HepG2 (cell line): ENCODE measurements around the gene C22orf15. TPM values are rescaled to one million over a fixed set of nuclear protein-coding genes. Genes with fewer than 3 reads are reported as not detected.

Experiments used
- CHD4 ChIP-seq: fragments of 200-600 bp; sonication (generic); IDR thresholded peaks from 2 replicates; pipeline ENCODE4 v1.7.0; 2017; ENCODE audit warnings: mild to moderate bottlenecking, low read length, borderline replicate concordance
- GATAD2A ChIP-seq: IDR thresholded peaks from 2 replicates; pipeline ENCODE4 v1.6.1; 2016
- HNRNPLL ChIP-seq: fragments of 200-400 bp; formaldehyde crosslinking; IDR thresholded peaks from 2 replicates; pipeline ENCODE4 v1.6.1; 2017; ENCODE audit warnings: mild to moderate bottlenecking, low read depth, low read length; ENCODE audit not compliant: poor library complexity, severe bottlenecking
- PCBP2 ChIP-seq: fragments of 200-400 bp; formaldehyde crosslinking; optimal IDR thresholded peaks from 2 replicates; pipeline ENCODE3; 2018; ENCODE audit warnings: low read length, low read depth; ENCODE audit not compliant: poor library complexity, severe bottlenecking
- RAD21 ChIP-seq: fragments of 450-650 bp; formaldehyde crosslinking; IDR thresholded peaks from 2 replicates; pipeline ENCODE4 v1.5.0; 2020; ENCODE audit warnings: mild to moderate bottlenecking
- RXRB ChIP-seq: IDR thresholded peaks from 2 replicates; pipeline ENCODE4 v1.6.1; 2016; ENCODE audit warnings: borderline replicate concordance, missing genetic modification reagents, missing compliant biosample characterization
- SALL2 ChIP-seq: sonication (generic); formaldehyde crosslinking; IDR thresholded peaks from 2 replicates; pipeline ENCODE4 v1.8.1; 2023; ENCODE audit warnings: mild to moderate bottlenecking, missing genetic modification reagents, inconsistent platforms
- WIZ ChIP-seq: sonication (generic); formaldehyde crosslinking; IDR thresholded peaks from 2 replicates; pipeline ENCODE4 v1.5.1; 2020; ENCODE audit warnings: mild to moderate bottlenecking, missing genetic modification reagents
- ZBTB8A ChIP-seq: sonication (generic); formaldehyde crosslinking; IDR thresholded peaks from 2 replicates; pipeline ENCODE4 v1.4.0; 2020; ENCODE audit warnings: mild to moderate bottlenecking, low read depth, missing genetic modification reagents, borderline replicate concordance
- ZNF432 ChIP-seq: sonication (generic); formaldehyde crosslinking; IDR thresholded peaks from 2 replicates; pipeline ENCODE4 v1.5.0; 2020; ENCODE audit warnings: missing genetic modification reagents, mild to moderate bottlenecking, borderline replicate concordance
- ZNF451 ChIP-seq: sonication (generic); formaldehyde crosslinking; IDR thresholded peaks from 2 replicates; pipeline ENCODE4 v1.5.0; 2020; ENCODE audit warnings: mild to moderate bottlenecking, missing genetic modification reagents
- ZNF564 ChIP-seq: sonication (generic); formaldehyde crosslinking; IDR thresholded peaks from 2 replicates; pipeline ENCODE4 v1.8.1; 2023; ENCODE audit warnings: mild to moderate bottlenecking, missing genetic modification reagents
- polyA plus RNA-seq, 8 experiments: library from polyadenylated mRNA; depleted of rRNA in 3 of 8; stranded (reverse) in 7 of 8; unstranded in 1 of 8; fragments of >200 nt; fragmentation: Illumina TruSeq in 4 of 8; extraction: Trizol in 4 of 8; gene quantifications; 2 replicates each; pipeline versions ENCODE4 v1.2.1 to v1.2.3, GENCODE V29; 2011 to 2016; ENCODE audit warnings: low read depth in 4 of 8, missing spikeins in 1 of 8, mixed read lengths in 1 of 8; ENCODE audit not compliant: insufficient read depth in 1 of 8
- total RNA-seq, 5 experiments: library from RNA; depleted of rRNA; stranded (reverse); fragments of >200 nt; fragmentation: Illumina TruSeq; extraction: Trizol; gene quantifications; 2 replicates each; pipeline ENCODE4 v1.2.3, GENCODE V29; 2016; ENCODE audit warnings: low read depth in 1 of 5
- TF ChIP-seq, protein P1 (sequence below): sonication (generic); formaldehyde crosslinking; IDR thresholded peaks from 2 replicates; pipeline ENCODE4 v1.4.0; 2020; ENCODE audit warnings: missing genetic modification reagents
- TF ChIP-seq, protein P2 (sequence below): sonication (generic); formaldehyde crosslinking; IDR thresholded peaks from 2 replicates; pipeline ENCODE4 v1.5.1; 2020; ENCODE audit warnings: mild to moderate bottlenecking, missing genetic modification reagents, moderate library complexity
- TF ChIP-seq, protein P3 (sequence below): IDR thresholded peaks from 2 replicates; pipeline ENCODE4 v1.6.1; 2016; ENCODE audit warnings: missing compliant biosample characterization, missing genetic modification reagents, borderline replicate concordance
- TF ChIP-seq, protein P4 (sequence below): sonication (generic); formaldehyde crosslinking; IDR thresholded peaks from 2 replicates; pipeline ENCODE4 v1.9.0; 2021; ENCODE audit warnings: missing genetic modification reagents, borderline replicate concordance
- TF ChIP-seq, protein P5 (sequence below): sonication (generic); formaldehyde crosslinking; IDR thresholded peaks from 2 replicates; pipeline ENCODE4 v1.4.0; 2020; ENCODE audit warnings: mild to moderate bottlenecking, missing genetic modification reagents

The C22orf15 gene
- total and polyA plus RNA-seq, 2 of the 13 experiments (the other 11 are each of a cell fraction or from before 2014, with no cell fraction given), result not detected

DNA sequence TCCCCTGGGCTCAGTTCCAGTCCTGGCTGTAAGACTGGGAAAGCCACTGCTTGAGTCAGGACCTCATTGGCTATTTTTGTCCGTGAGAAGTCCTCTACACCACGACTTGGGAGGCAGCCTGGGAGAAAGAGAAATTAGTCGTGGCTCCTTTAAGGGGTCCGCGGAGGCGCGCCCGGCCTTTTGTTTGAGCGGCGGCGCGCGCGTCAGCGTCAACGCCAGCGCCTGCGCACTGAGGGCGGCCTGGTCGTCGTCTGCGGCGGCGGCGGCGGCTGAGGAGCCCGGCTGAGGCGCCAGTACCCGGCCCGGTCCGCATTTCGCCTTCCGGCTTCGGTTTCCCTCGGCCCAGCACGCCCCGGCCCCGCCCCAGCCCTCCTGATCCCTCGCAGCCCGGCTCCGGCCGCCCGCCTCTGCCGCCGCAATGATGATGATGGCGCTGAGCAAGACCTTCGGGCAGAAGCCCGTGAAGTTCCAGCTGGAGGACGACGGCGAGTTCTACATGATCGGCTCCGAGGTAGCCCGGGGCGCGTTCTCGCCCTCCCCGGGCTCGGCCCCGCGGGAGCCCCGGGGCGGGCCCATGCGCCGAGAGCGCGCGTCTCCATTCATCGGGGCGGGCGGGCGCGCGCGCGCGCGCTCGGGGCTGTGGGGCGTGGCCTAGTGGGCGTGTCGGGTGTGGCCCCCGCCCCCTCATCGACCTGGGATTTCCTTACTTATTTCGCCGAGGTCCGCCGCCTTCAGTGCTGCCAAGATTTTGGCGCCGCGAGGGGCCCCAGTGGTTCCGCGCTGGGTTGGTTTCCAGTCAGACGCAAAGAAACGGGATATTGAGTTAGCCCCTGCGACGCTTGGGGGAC lies 24.2 kb downstream of the C22orf15 start, which contains the start of gene SMARCB1 (continued):
- TF ChIP-seq, protein P1, sequence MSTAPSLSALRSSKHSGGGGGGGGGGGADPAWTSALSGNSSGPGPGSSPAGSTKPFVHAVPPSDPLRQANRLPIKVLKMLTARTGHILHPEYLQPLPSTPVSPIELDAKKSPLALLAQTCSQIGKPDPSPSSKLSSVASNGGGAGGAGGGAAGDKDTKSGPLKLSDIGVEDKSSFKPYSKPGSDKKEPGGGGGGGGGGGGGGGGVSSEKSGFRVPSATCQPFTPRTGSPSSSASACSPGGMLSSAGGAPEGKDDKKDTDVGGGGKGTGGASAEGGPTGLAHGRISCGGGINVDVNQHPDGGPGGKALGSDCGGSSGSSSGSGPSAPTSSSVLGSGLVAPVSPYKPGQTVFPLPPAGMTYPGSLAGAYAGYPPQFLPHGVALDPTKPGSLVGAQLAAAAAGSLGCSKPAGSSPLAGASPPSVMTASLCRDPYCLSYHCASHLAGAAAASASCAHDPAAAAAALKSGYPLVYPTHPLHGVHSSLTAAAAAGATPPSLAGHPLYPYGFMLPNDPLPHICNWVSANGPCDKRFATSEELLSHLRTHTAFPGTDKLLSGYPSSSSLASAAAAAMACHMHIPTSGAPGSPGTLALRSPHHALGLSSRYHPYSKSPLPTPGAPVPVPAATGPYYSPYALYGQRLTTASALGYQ (CRISPR knock-in tag), result peak; percentile 55; the same call in 1 of the 2 replicates
- TF ChIP-seq ZNF451 (CRISPR knock-in tag), result peak; percentile 43; the same call in 1 of the 2 replicates
- TF ChIP-seq RAD21 (CRISPR knock-in tag), result peak; percentile 55; the same call in 1 of the 2 replicates
- TF ChIP-seq, protein P2, sequence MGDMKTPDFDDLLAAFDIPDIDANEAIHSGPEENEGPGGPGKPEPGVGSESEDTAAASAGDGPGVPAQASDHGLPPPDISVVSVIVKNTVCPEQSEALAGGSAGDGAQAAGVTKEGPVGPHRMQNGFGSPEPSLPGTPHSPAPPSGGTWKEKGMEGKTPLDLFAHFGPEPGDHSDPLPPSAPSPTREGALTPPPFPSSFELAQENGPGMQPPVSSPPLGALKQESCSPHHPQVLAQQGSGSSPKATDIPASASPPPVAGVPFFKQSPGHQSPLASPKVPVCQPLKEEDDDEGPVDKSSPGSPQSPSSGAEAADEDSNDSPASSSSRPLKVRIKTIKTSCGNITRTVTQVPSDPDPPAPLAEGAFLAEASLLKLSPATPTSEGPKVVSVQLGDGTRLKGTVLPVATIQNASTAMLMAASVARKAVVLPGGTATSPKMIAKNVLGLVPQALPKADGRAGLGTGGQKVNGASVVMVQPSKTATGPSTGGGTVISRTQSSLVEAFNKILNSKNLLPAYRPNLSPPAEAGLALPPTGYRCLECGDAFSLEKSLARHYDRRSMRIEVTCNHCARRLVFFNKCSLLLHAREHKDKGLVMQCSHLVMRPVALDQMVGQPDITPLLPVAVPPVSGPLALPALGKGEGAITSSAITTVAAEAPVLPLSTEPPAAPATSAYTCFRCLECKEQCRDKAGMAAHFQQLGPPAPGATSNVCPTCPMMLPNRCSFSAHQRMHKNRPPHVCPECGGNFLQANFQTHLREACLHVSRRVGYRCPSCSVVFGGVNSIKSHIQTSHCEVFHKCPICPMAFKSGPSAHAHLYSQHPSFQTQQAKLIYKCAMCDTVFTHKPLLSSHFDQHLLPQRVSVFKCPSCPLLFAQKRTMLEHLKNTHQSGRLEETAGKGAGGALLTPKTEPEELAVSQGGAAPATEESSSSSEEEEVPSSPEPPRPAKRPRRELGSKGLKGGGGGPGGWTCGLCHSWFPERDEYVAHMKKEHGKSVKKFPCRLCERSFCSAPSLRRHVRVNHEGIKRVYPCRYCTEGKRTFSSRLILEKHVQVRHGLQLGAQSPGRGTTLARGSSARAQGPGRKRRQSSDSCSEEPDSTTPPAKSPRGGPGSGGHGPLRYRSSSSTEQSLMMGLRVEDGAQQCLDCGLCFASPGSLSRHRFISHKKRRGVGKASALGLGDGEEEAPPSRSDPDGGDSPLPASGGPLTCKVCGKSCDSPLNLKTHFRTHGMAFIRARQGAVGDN (CRISPR knock-in tag), result peak; percentile 87
- peak; percentile 45; the same call in 1 of the 2 replicates for TF ChIP-seq ZBTB8A
- TF ChIP-seq PCBP2, result no peak
- no peak for TF ChIP-seq GATAD2A (CRISPR knock-in tag)
- 0 out of 2 replicates have a peak, but pooled peaks have one; percentile 8 for TF ChIP-seq RXRB (CRISPR knock-in tag)
- no peak for TF ChIP-seq CHD4
- TF ChIP-seq, protein P3, sequence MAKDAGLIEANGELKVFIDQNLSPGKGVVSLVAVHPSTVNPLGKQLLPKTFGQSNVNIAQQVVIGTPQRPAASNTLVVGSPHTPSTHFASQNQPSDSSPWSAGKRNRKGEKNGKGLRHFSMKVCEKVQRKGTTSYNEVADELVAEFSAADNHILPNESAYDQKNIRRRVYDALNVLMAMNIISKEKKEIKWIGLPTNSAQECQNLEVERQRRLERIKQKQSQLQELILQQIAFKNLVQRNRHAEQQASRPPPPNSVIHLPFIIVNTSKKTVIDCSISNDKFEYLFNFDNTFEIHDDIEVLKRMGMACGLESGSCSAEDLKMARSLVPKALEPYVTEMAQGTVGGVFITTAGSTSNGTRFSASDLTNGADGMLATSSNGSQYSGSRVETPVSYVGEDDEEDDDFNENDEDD (CRISPR knock-in tag), result peak; percentile 10; the same call in 1 of the 2 replicates
- peak; percentile 59 for TF ChIP-seq HNRNPLL
- TF ChIP-seq, protein P4, sequence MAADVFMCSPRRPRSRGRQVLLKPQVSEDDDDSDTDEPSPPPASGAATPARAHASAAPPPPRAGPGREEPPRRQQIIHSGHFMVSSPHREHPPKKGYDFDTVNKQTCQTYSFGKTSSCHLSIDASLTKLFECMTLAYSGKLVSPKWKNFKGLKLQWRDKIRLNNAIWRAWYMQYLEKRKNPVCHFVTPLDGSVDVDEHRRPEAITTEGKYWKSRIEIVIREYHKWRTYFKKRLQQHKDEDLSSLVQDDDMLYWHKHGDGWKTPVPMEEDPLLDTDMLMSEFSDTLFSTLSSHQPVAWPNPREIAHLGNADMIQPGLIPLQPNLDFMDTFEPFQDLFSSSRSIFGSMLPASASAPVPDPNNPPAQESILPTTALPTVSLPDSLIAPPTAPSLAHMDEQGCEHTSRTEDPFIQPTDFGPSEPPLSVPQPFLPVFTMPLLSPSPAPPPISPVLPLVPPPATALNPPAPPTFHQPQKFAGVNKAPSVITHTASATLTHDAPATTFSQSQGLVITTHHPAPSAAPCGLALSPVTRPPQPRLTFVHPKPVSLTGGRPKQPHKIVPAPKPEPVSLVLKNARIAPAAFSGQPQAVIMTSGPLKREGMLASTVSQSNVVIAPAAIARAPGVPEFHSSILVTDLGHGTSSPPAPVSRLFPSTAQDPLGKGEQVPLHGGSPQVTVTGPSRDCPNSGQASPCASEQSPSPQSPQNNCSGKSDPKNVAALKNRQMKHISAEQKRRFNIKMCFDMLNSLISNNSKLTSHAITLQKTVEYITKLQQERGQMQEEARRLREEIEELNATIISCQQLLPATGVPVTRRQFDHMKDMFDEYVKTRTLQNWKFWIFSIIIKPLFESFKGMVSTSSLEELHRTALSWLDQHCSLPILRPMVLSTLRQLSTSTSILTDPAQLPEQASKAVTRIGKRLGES (CRISPR knock-in tag), result 0 out of 2 replicates have a peak, but pooled peaks have one; percentile 59
- 0 out of 2 replicates have a peak, but pooled peaks have one; percentile 59 for TF ChIP-seq ZNF564 (CRISPR knock-in tag)
- TF ChIP-seq ZNF432 (CRISPR knock-in tag), result no peak
- TF ChIP-seq, protein P5, sequence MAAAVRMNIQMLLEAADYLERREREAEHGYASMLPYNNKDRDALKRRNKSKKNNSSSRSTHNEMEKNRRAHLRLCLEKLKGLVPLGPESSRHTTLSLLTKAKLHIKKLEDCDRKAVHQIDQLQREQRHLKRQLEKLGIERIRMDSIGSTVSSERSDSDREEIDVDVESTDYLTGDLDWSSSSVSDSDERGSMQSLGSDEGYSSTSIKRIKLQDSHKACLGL (CRISPR knock-in tag), result peak; percentile 80
- 0 out of 2 replicates have a peak, but pooled peaks have one; percentile 33 for TF ChIP-seq WIZ (CRISPR knock-in tag)
- TF ChIP-seq SALL2 (CRISPR knock-in tag), result peak; percentile 71
